Activated naive CD8-positive, alpha-beta T cell treated with anti-CD3 and anti-CD28 coated beads for 36 hours (primary cell): ENCODE data around the gene OR5V1. TPM values are rescaled to one million over a fixed set of nuclear protein-coding genes. Genes with fewer than 3 reads are reported as not detected.
"Not testable (repeated sequence)": the region's sequence is repeated elsewhere in the genome, so short reads cannot be mapped to it uniquely, and the experiment has no call there.

ENCODE experiments used
- DNase-seq: peaks from one replicate; pipeline ENCODE4 v3.0.0; 2021
- H3K27ac Mint-ChIP-seq: one replicate; pipeline ENCODE4 v1.8.0; 2022; ENCODE audit warnings: mild to moderate bottlenecking, moderate library complexity, mixed read lengths
- H3K27me3 Mint-ChIP-seq: one replicate; pipeline ENCODE4 v1.8.0; 2022; ENCODE audit warnings: mild to moderate bottlenecking, mixed read lengths
- H3K36me3 Mint-ChIP-seq: one replicate; pipeline ENCODE4 v1.8.0; 2021; ENCODE audit warnings: mild to moderate bottlenecking, mixed read lengths
- H3K4me1 Mint-ChIP-seq: one replicate; pipeline ENCODE4 v1.8.0; 2021; ENCODE audit warnings: mixed read lengths
- H3K4me3 Mint-ChIP-seq: one replicate; pipeline ENCODE4 v1.8.0; 2022; ENCODE audit warnings: mild to moderate bottlenecking, moderate library complexity, mixed read lengths
- H3K9me3 Mint-ChIP-seq: one replicate; pipeline ENCODE4 v1.8.0; 2022; ENCODE audit warnings: mixed read lengths
- total RNA-seq, 2 experiments: library from RNA; stranded (reverse); gene quantifications; one replicate each; pipeline ENCODE4 v1.2.3, GENCODE V29; 2021

OR5V1 gene
- total RNA-seq = not detected

- H3K27me3 Mint-ChIP-seq = peaks cover 37% of the 10 kb centered on the region
- no peaks in the 10 kb centered on the region for H3K9me3 Mint-ChIP-seq
These were observed at the start of gene OR5V1 for GRCh38 chr6:29368765-29369164. Gene OR5V1 (minus strand): TSS chr6:29368865. CDS start chr6:29356195, 12,670 bp downstream.

GRCh38 chr6:29414588-29414987 is 45.9 kb upstream of the OR5V1 start, which contains the start of gene OR12D1:
Gene OR12D1 (plus strand): TSS chr6:29414928.
- DNase-seq = no peak
- Mint-ChIP-seq H3K27me3 (peaks cover 63% of the 10 kb centered on the region), H3K36me3 (no peaks in the 10 kb centered on the region), H3K27ac (no peak within 1 kb of the TSS), H3K9me3 (peaks cover 17% of the 10 kb centered on the region), H3K4me1 (no peaks in the 10 kb centered on the region), H3K4me3 (no peak within 1 kb of the TSS)

More at GRCh38 chr6:29368765-29369164, at the start of gene OR5V1:
- Mint-ChIP-seq H3K4me1 (no peaks in the 10 kb centered on the region), H3K36me3 (no peaks in the 10 kb centered on the region), H3K27ac (no peak within 1 kb of the TSS), H3K4me3 (no peak within 1 kb of the TSS)
- DNase-seq = no peak

- no peak for DNase-seq
- peaks cover 52% of the 10 kb centered on the region for H3K27me3 Mint-ChIP-seq
- peaks cover 2% of the 10 kb centered on the region for H3K9me3 Mint-ChIP-seq
- no peak overlapping the region for H3K27ac Mint-ChIP-seq
- H3K4me1 Mint-ChIP-seq = no peaks in the 10 kb centered on the region
- no peaks in the 10 kb centered on the region for H3K36me3 Mint-ChIP-seq
- H3K4me3 Mint-ChIP-seq = no peak overlapping the region
These were observed 35.1 kb upstream of the OR5V1 start for GRCh38 chr6:29403801-29404200.

- Mint-ChIP-seq H3K36me3 (no peaks in the 10 kb centered on the region), H3K4me1 (no peaks in the 10 kb centered on the region), H3K9me3 (no peaks in the 10 kb centered on the region), H3K27me3 (peaks cover 59% of the 10 kb centered on the region), H3K4me3 (no peak overlapping the region), H3K27ac (no peak overlapping the region)
- no peak for DNase-seq
These were observed 30.9 kb upstream of the OR5V1 start for GRCh38 chr6:29399525-29399924.

GRCh38 chr6:29395331-29395730 is 26.7 kb upstream of the OR5V1 start, which contains the start of gene OR12D2:
Gene OR12D2 (plus strand): TSS chr6:29395631. CDS start chr6:29396700, 1,069 bp downstream.
- Mint-ChIP-seq H3K36me3 (no peaks in the 10 kb centered on the region), H3K9me3 (no peaks in the 10 kb centered on the region), H3K4me3 (no peak within 1 kb of the TSS), H3K27ac (no peak within 1 kb of the TSS), H3K4me1 (no peaks in the 10 kb centered on the region), H3K27me3 (peaks cover 61% of the 10 kb centered on the region)
- no peak for DNase-seq

- H3K36me3 Mint-ChIP-seq = no peaks in the 10 kb centered on the region
- peaks cover 39% of the 10 kb centered on the region for H3K27me3 Mint-ChIP-seq
- H3K4me3 Mint-ChIP-seq = no peak overlapping the region
- no peak overlapping the region for H3K27ac Mint-ChIP-seq
- H3K4me1 Mint-ChIP-seq = no peaks in the 10 kb centered on the region
- no peak for DNase-seq
- H3K9me3 Mint-ChIP-seq = no peaks in the 10 kb centered on the region
These were observed 19.9 kb upstream of the OR5V1 start for GRCh38 chr6:29388533-29388932.

- no peak overlapping the region for H3K4me3 Mint-ChIP-seq
- H3K4me1 Mint-ChIP-seq = no peaks in the 10 kb centered on the region
- peaks cover 40% of the 10 kb centered on the region for H3K27me3 Mint-ChIP-seq
- no peak for DNase-seq
- H3K27ac Mint-ChIP-seq = no peak overlapping the region
- no peaks in the 10 kb centered on the region for H3K36me3 Mint-ChIP-seq
- H3K9me3 Mint-ChIP-seq = no peaks in the 10 kb centered on the region
These were observed 7.3 kb upstream of the OR5V1 start for GRCh38 chr6:29376003-29376402.

DNA sequence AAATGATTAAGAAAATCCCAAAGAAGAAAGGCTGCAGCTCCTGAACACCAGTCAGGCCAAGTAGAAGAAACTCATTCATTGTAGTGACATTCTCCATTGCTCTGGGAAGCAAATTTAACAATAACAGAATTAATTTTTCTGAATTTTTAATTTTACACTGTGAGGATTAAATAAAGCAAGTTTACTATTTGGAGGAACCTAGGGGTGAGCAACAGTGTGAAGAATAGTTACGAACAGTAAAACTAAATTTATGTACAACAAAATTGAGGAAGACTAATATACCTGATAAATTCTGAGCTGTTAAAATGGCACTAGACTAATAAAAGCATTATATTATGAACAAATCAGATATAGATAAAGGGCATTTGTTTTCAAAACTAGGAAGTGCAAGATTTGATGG is 6.5 kb upstream of the OR5V1 start, which contains the start of gene OR12D3:
Gene OR12D3 (minus strand): TSS at position 101 of the 400 bp plus-strand sequence. CDS start 4 bp downstream, at position 97.
- Mint-ChIP-seq H3K4me1 (no peaks in the 10 kb centered on the region), H3K9me3 (no peaks in the 10 kb centered on the region), H3K4me3 (no peak within 1 kb of the TSS), H3K27me3 (peaks cover 43% of the 10 kb centered on the region), H3K27ac (no peak within 1 kb of the TSS), H3K36me3 (no peaks in the 10 kb centered on the region)
- DNase-seq = no peak

- Mint-ChIP-seq H3K4me3 (no peak overlapping the region), H3K36me3 (no peaks in the 10 kb centered on the region), H3K4me1 (no peaks in the 10 kb centered on the region), H3K9me3 (peaks cover 12% of the 10 kb centered on the region), H3K27me3 (peaks cover 47% of the 10 kb centered on the region), H3K27ac (no peak overlapping the region)
- no peak for DNase-seq
These were observed 13.1 kb downstream of the OR5V1 start for GRCh38 chr6:29355603-29356002.

DNA sequence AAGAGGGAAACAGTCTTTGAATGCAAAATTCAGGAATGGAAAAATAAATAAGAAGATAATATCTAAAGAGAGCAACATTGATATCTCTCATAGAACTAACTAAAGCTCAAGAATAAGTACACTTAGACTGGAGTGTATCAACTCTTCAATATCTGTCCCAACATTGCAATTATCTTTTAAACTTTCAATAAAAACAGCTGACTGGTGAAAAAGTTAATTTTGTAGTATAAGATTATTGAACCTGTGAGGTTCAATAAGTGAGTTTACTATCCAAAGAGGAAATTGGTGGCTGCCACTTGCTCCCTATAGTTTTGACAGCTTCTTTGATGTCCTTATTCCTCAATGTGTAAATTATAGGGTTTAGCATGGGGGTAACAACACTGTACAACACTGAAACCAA is 13.7 kb downstream of the OR5V1 start:
- Mint-ChIP-seq H3K36me3 (no peaks in the 10 kb centered on the region), H3K27ac (no peak overlapping the region), H3K4me1 (no peaks in the 10 kb centered on the region), H3K4me3 (no peak overlapping the region), H3K9me3 (peaks cover 12% of the 10 kb centered on the region), H3K27me3 (peaks cover 44% of the 10 kb centered on the region)
- DNase-seq = no peak

DNA sequence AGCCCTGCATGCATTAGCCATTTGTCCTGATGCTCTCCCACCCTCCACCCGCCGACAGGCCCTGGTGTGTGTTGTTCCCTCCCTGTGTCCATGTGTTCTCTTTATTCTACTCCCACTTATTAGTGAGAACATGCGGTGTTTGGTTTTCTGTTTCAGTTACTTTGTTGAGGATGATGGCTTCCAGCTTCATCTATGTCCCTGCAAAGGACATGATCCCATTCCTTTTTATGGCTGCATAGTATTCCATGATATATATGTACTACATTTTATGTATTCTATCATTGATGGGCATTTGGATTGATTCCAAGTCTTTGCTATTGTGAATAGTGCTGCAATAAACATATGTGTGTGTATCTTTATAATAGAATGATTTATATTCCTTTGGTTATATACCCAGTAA is 19.3 kb downstream of the OR5V1 start:
- H3K4me1 Mint-ChIP-seq, H3K27ac Mint-ChIP-seq, H3K4me3 Mint-ChIP-seq, DNase-seq, H3K36me3 Mint-ChIP-seq: not testable (repeated sequence)
- Mint-ChIP-seq H3K9me3 (peaks cover 14% of the 10 kb centered on the region), H3K27me3 (peaks cover 41% of the 10 kb centered on the region)

- Mint-ChIP-seq H3K36me3 (peaks cover 1% of the 10 kb centered on the region), H3K4me3 (no peak overlapping the region), H3K27ac (no peak overlapping the region), H3K27me3 (peaks cover 27% of the 10 kb centered on the region), H3K9me3 (peaks cover 2% of the 10 kb centered on the region), H3K4me1 (no peaks in the 10 kb centered on the region)
- DNase-seq = no peak
These were observed 23.3 kb downstream of the OR5V1 start for GRCh38 chr6:29345380-29345779.

- Mint-ChIP-seq H3K4me1 (peaks cover 1% of the 10 kb centered on the region), H3K27ac (no peak overlapping the region)
These were observed 32.4 kb downstream of the OR5V1 start for GRCh38 chr6:29336269-29336668.

GRCh38 chr6:29332676-29333075 is 36.0 kb downstream of the OR5V1 start:
- DNase-seq = no peak
- Mint-ChIP-seq H3K4me1 (peaks cover 1% of the 10 kb centered on the region), H3K36me3 (no peaks in the 10 kb centered on the region), H3K27me3 (peaks cover 58% of the 10 kb centered on the region), H3K4me3 (no peak overlapping the region), H3K27ac (no peak overlapping the region), H3K9me3 (peaks cover 4% of the 10 kb centered on the region)

More at GRCh38 chr6:29336269-29336668, 32.4 kb downstream of the OR5V1 start:
- no peak for DNase-seq
- Mint-ChIP-seq H3K27me3 (peaks cover 57% of the 10 kb centered on the region), H3K4me3 (no peak overlapping the region), H3K36me3 (no peaks in the 10 kb centered on the region), H3K9me3 (peaks cover 4% of the 10 kb centered on the region)

DNA sequence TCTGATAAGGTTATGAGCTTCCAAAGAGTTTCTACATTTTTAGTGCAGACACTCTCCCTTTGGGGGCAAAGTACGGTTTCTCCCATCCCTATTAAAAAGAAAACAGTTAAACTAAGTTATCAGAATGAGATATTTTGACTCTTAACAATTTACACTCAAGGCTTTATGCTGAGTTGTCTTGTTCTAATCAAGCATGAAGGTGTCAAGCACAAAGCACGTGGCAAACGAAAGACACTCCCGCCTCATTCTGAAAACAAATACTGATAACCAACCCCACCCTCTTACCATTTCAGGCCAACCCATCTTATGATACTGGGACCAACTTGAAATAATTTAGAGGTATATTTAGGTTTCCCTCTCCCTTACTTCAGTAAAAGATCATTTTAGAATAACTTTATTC is 42.9 kb downstream of the OR5V1 start:
- H3K4me1 Mint-ChIP-seq = peaks cover 1% of the 10 kb centered on the region
- no peaks in the 10 kb centered on the region for H3K9me3 Mint-ChIP-seq
- H3K27me3 Mint-ChIP-seq = peaks cover 62% of the 10 kb centered on the region
- H3K4me3 Mint-ChIP-seq = no peak overlapping the region
- H3K27ac Mint-ChIP-seq = no peak overlapping the region
- no peak for DNase-seq
- no peaks in the 10 kb centered on the region for H3K36me3 Mint-ChIP-seq

- not testable (repeated sequence) for H3K4me1 Mint-ChIP-seq, H3K4me3 Mint-ChIP-seq, H3K27ac Mint-ChIP-seq, H3K9me3 Mint-ChIP-seq, DNase-seq, H3K36me3 Mint-ChIP-seq
- peaks cover 53% of the 10 kb centered on the region for H3K27me3 Mint-ChIP-seq
These were observed 45.3 kb downstream of the OR5V1 start for GRCh38 chr6:29323332-29323731.
